ENCODE measurements around the gene MGST3. TPM values are rescaled to one million over a fixed set of nuclear protein-coding genes. Genes with fewer than 3 reads are reported as not detected.

Gene MGST3
- polyA plus RNA-seq, 1 of the 3 experiments (the other 2 are of a cell fraction), result 270 TPM

- no peak overlapping the region for H2AFZ ChIP-seq (ENCODE audit: low read depth)
- ChIA-PET CTCF (no interaction called here), POLR2A (no interaction called here)
- H3K36me3 ChIP-seq (replicated peaks in 1 of 2; ENCODE audit: control insufficient read depth in 1 of 2, insufficient read depth in 2 of 2, low read length in 1 of 2), result peaks cover 49 to 55% of the 10 kb centered on the region in 2 experiments
- no peaks in the 10 kb centered on the region for H3F3A ChIP-seq (replicated peaks; ENCODE audit: insufficient read depth)
- no peak overlapping the region for H3K27ac ChIP-seq (ENCODE audit: low read depth in 2 of 2, low read length in 1 of 2)
- no peak overlapping the region for H3K9ac ChIP-seq
- no peaks in the 10 kb centered on the region for H3K4me1 ChIP-seq (ENCODE audit: control insufficient read depth in 1 of 2, insufficient read depth in 2 of 2, low read depth in 1 of 2, low read length in 1 of 2)
- H3K9me3 ChIP-seq, result no peaks in the 10 kb centered on the region
- TF ChIP-seq SIN3A (IDR thresholded peaks at IDR 0.05; ENCODE audit: borderline replicate concordance, low read depth, low read length), result no peak
- no peak for TF ChIP-seq TEAD4 (IDR thresholded peaks at IDR 0.05; ENCODE audit: borderline replicate concordance, insufficient read depth)
- no peak for TF ChIP-seq TCF12 (IDR thresholded peaks at IDR 0.05)
- no peak for TF ChIP-seq MAX (IDR thresholded peaks at IDR 0.05; ENCODE audit: low read depth)
- no peak for TF ChIP-seq RAD21 (IDR thresholded peaks at IDR 0.05; ENCODE audit: low read length)
- no peak for TF ChIP-seq USF2 (IDR thresholded peaks at IDR 0.05; ENCODE audit: borderline replicate concordance, low read depth, low read length)
- no peak for TF ChIP-seq MXI1 (IDR thresholded peaks at IDR 0.05; ENCODE audit: low read depth, low read length)
- no peak for TF ChIP-seq CHD2 (IDR thresholded peaks at IDR 0.05; ENCODE audit: low read length, partially characterized antibody)
- TF ChIP-seq GABPA (IDR thresholded peaks at IDR 0.05; ENCODE audit: low read depth), result no peak
- TF ChIP-seq RCOR1 (IDR thresholded peaks at IDR 0.05; ENCODE audit: low read length), result no peak
- TF ChIP-seq TAF1 (IDR thresholded peaks at IDR 0.05; ENCODE audit: borderline replicate concordance, low read depth, low read length), result no peak
- TF ChIP-seq RFX5 (IDR thresholded peaks at IDR 0.05; ENCODE audit: low read length), result no peak
- TF ChIP-seq NFIC (IDR thresholded peaks at IDR 0.05; ENCODE audit: borderline replicate concordance), result no peak
- no peak for TF ChIP-seq CTCF (IDR thresholded peaks at IDR 0.05)
- TF ChIP-seq EZH2phosphoT487 (IDR thresholded peaks at IDR 0.05; ENCODE audit: borderline replicate concordance, low read depth), result no peak
- TF ChIP-seq EP300 (IDR thresholded peaks at IDR 0.05; ENCODE audit: borderline replicate concordance in 1 of 2, low read depth in 1 of 2, low read length in 1 of 2), result no peak
- H3K4me2 ChIP-seq, result no peak overlapping the region
- no peak overlapping the region for H3K4me3 ChIP-seq (ENCODE audit: low read depth in 2 of 2, low read length in 1 of 2)
- H4K20me1 ChIP-seq (ENCODE audit: insufficient read depth), result no peaks in the 10 kb centered on the region
- H3K9me2 ChIP-seq, result no peaks in the 10 kb centered on the region
- H3K79me2 ChIP-seq (ENCODE audit: insufficient read depth), result peaks cover 72% of the 10 kb centered on the region
- no peaks in the 10 kb centered on the region for H3K27me3 ChIP-seq (ENCODE audit: insufficient read depth)
- 91% methylated on average over 6 of the region's 6 CpGs for WGBS (ENCODE audit: low lambda C conversion rate)
- no peak for DNase-seq
Observed at GRCh38 chr1:165686121-165686970, 55.3 kb downstream of the MGST3 start.
